MM.1S (cell line): ENCODE results near the gene BRF1.

Experiments
- CTCF ChIP-seq: fragments of 300-600 bp; sonication (generic); IDR thresholded peaks from 2 replicates; pipeline ENCODE4 v1.5.1; 2016; ENCODE audit warnings: antibody characterized with exemption, low read length, mixed read lengths
- EZH2 ChIP-seq: fragments of 300-600 bp; sonication (generic); optimal IDR thresholded peaks from 2 replicates; pipeline ENCODE3; 2017; ENCODE audit warnings: low read depth, mild to moderate bottlenecking, antibody characterized with exemption, low read length, mixed read lengths
- EZH2phosphoT487 ChIP-seq: fragments of 300-600 bp; sonication (generic); IDR thresholded peaks from 2 replicates; pipeline ENCODE4 v1.6.1; 2018; ENCODE audit warnings: antibody characterized with exemption, low read length

DNA sequence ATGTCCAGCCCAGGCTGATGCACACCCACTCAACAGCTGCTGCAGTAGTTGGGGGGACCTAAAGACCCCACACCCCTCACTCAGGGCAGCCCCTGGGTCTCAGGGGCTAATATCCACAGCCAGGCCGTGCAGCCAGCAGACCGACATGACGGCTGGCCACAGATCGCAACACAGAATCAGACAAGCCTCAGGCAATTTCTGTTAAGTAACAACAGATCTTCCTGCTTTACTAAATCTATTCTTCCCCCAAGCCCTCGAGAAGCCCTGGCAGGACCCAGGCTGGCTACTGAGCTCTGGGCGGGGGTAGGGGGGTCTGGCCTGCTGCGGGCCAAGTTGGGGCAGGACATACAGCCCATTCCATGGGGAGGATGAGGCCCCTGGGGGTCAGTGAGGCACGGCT is 91.7 kb downstream of the BRF1 start:
- TF ChIP-seq CTCF (no peak), EZH2 (no peak), EZH2phosphoT487 (no peak)
